Spleen (tissue), 7 donors: ENCODE measurements around the gene UTP14C.

Experiments used
- POLR2A ChIP-seq, 3 donors: fragments of 450-650 bp; IDR thresholded peaks; one replicate each; pipeline ENCODE4 v1.5.1; 2017; ENCODE audit warnings: antibody characterized with exemption in 3 of 3, mild to moderate bottlenecking in 1 of 3
- POLR2AphosphoS5 ChIP-seq, 3 donors: sonication (generic); formaldehyde crosslinking; IDR thresholded peaks; one replicate each; pipeline ENCODE4 v1.5.1; 2017; ENCODE audit warnings: antibody characterized with exemption in 3 of 3
- TF ChIP-seq, protein P1 (sequence below), 11 experiments: fragments of 200-600 bp in 7 of 11; fragments of 450-650 bp in 4 of 11; sonication (generic) in 4 of 11; IDR thresholded peaks in 8 of 11; conservative IDR thresholded peaks in 3 of 11; 1 replicate in 7 of 11; 2 replicates in 4 of 11; pipeline versions ENCODE4 v1.4.0 to v1.8.0; 2016 to 2021; ENCODE audit warnings: antibody characterized with exemption in 11 of 11, inconsistent platforms in 4 of 11, mild to moderate bottlenecking in 1 of 11
- donor health status: DM: no; HTN: no; CAD: no; lungs with moderate emphysema.
- donor health status: DM: no; HTN: no; CAD: no.
- donor health status: DM: no; HTN: no; CAD: no.

DNA sequence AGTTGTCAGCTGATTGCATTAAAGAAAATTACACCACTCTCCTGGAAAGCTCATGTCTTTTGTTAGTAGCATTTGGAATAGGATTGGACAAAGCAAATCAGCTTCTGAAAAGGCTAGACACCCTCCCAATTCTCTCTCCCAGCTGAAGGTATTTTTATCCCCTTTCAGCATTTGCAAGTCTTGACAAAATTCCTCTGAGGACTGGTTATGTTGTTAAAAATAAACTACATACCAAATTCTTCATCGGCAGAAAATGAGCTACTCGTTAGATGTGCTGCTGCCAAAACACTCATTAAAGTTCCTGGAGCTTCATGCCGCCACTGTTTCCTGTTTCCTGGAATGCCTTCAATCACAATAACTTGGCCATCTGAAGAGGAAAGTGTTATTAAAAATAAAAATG is 37.1 kb downstream of the UTP14C start:
- TF ChIP-seq, protein P1, sequence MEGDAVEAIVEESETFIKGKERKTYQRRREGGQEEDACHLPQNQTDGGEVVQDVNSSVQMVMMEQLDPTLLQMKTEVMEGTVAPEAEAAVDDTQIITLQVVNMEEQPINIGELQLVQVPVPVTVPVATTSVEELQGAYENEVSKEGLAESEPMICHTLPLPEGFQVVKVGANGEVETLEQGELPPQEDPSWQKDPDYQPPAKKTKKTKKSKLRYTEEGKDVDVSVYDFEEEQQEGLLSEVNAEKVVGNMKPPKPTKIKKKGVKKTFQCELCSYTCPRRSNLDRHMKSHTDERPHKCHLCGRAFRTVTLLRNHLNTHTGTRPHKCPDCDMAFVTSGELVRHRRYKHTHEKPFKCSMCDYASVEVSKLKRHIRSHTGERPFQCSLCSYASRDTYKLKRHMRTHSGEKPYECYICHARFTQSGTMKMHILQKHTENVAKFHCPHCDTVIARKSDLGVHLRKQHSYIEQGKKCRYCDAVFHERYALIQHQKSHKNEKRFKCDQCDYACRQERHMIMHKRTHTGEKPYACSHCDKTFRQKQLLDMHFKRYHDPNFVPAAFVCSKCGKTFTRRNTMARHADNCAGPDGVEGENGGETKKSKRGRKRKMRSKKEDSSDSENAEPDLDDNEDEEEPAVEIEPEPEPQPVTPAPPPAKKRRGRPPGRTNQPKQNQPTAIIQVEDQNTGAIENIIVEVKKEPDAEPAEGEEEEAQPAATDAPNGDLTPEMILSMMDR (IDR thresholded peaks at IDR 0.05 in 8 of 11, conservative IDR thresholded peaks at IDR 0.05 in 3 of 11): no peak
- TF ChIP-seq POLR2AphosphoS5 (IDR thresholded peaks at IDR 0.05): no peak
- no peak for TF ChIP-seq POLR2A (IDR thresholded peaks at IDR 0.05)
